GM18498 (cell line): ENCODE data around the gene PRR5L.

Source experiments
- ATAC-seq: cut with Tn5 transposase; IDR thresholded peaks from one replicate; pipeline ENCODE4 v1.9.1; 2021; ENCODE audit warnings: mild to moderate bottlenecking, moderate library complexity; ENCODE audit not compliant: unreplicated experiment

The PRR5L gene

DNA sequence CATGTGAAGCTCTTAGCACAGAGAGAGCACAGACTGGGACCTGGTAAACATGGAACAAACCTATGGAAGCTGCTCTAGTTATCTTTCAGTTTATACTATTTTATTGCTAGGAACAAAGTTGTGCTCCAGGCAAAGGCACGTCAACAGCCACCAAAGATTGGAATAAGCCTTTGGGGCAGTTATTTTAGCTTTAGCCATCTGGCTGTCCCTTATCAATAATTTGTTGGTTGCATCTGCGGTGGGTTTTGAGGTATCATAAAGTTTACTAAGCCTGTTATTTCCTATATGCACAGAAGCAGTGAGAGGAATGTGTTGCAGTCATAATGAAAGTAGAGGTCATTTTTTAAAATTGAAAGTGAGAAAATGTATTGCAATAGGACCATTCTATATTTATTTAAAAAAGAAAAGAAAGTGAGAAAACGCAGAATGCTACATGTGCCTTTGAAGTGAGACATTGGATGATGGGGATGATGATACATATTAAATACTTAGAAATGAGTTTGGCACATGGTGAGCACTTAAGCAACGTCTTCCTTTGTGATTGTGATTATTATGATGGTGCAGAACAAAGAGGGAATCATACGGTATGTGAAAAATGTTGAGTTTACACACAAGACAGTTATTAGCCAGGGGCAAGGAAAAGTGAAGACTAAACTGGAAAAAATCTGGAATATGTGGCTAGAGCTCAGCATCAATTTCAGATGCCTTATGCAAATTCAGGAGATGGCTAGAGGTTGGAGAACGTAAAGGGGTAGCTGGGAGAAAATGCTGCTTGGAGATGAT, 58.3 kb downstream of the PRR5L start:
- peak; percentile 82 for ATAC-seq

DNA sequence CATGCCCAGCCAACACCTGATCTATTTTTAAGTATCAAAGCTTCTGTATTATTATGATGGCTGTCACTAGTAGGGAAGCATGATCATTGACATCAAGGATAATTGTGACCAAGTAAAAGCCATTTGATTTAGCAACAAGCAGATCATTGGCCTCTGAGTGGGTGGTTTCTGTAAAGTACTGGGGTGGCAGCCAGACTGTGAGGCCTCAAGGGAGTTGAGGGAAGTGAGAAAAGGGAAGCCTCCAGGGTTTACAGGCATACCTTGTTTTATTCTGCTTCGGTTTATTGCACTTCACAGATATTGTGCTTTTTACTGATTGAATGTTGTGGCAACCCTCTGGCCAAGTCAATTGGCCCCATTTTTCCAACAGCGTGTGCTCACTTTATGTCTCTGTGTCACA, 60.1 kb downstream of the PRR5L start:
- ATAC-seq: peak; percentile 68

DNA sequence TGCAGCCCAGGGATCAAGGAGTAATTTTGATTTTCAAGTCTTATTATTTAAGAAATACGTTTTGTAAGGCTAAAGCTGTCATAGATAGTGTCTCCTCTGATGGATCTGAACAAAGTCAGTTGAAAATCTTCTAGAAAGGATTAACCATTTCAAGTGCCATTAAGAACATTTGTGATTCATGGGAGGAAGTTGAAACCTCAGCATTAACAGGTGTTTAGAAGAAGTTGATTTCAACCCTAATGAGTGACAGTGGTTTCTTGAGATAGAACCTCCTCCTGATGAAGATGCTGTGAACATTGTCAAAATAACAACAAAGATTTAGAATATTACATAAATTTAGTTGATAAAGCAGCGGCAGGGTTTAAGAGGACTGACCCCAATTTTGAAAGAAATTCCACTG, 61.7 kb downstream of the PRR5L start:
- no peak for ATAC-seq

DNA sequence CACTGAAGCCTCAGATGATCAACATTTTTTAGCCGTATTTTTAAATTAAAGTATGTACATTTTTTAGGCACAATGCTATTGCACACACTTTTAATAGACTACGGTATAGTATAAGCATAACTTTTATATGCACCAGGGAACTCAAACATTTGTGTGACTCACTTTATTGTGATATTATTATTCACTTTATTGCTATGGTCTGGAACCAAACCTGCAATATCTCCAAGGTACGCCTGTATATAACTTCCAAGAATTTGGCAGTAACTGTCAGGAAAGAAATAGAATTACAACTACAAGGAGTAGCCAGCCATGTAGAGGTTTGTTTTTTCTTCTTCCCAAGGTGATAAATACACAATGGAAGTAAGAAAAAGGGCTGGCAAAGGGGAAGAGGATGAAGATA, 62.3 kb downstream of the PRR5L start:
- no peak for ATAC-seq

DNA sequence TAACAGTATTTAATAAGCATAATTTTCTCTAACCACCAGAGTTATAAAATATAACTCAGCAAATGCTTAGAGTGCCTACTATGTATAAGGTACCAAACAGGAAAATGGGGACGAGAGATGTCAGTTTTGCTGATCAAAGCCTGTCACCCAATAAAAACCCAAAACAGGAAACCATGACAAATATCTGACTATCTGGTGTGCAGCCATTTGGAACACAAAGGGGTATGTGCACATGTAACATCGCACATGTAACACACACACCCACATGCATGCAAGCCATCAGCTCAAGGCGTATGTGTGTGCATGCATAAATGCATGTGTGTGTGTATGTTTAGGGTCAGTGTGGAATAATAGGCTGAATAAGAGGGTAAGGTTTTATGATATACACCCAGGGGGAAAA, 64.2 kb downstream of the PRR5L start:
- no peak for ATAC-seq

DNA sequence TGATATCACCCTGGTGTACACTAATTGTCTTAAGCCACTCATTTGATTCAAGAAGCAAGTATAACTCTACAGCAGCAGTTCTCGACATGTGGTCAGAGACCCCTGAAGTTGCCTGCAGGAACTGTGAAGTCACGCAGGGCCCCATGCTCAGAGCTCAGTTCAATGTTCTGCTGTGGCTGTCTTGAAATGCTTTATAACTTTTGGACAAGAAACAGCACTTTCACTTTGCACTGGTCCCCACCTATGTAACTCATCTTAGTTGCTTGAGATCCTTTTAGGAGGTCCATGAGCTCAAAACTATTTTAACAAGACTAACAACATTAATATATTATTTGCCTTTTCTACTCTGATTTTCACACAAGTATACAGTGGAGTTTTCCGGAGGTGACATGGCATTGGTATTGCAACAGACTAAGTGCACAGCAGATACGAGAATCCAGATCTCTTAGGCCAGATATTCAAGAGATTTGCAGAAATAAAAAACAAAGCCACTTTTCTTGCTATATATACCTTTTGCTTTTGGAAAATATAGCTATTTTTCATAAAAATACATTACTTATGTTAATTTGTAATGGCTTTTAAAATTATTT, 64.8 kb downstream of the PRR5L start:
- peak; percentile 36 for ATAC-seq

DNA sequence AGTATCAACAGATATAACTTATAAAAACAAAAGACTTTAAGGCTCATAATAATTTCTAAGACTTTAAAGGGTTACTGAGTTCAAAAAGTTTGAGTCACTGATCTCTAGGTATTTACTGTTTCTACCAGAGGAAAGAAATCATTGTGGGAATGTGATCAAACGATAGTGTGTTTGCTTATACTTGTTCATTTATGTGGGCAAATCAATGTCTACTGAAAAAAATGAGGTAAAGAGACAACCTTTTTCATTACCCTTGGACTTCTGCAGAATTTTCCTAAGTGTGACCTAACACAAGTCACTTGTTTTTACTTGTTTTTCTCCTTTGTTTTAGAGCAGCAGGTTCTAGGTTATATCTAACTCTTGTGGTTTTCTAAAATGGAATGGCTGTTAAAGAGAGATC, 65.4 kb downstream of the PRR5L start:
- ATAC-seq: no peak

DNA sequence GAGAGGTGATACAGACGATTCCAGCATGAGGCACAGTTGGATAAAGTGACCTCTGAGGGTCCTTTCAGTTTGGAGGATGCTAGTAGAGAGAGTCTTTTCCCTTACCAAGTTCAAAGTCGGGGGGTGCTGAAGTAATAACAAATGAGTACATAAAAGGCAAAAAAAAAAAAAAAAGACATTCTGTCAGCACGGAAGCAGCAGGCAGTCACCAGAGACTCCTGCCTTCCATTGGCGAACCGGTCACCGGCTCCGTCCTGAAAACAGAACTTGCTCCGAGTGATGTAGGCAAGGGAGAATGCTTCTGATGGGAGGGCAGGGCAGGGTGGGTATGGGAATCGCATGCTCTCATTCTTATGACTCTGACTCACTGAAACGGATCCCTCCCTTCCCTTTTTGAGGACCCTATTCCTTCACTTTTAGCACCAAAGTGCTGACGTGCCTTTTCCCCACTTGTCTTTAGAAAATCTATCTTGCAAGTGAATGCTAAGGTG, 65.9 kb downstream of the PRR5L start:
- ATAC-seq: no peak

DNA sequence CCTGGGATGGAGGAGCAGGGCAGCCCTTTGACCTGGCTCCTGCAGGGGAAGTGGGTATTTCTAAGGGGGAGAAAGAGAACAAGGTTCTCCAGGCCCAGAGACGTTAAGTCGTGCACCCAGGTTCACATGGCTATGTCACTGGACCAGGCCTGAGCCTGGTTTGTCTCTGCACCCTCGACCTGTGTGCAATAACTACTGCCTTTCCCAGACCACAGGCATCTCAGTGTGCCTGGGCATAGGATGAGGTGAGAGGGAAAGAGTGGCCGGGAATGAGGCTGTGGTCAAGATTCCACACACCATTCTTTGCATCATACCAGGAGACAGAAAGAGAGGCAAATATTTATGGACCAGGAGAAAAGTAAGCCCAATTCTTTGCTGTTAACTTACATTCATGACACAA, 66.8 kb downstream of the PRR5L start:
- ATAC-seq: no peak

DNA sequence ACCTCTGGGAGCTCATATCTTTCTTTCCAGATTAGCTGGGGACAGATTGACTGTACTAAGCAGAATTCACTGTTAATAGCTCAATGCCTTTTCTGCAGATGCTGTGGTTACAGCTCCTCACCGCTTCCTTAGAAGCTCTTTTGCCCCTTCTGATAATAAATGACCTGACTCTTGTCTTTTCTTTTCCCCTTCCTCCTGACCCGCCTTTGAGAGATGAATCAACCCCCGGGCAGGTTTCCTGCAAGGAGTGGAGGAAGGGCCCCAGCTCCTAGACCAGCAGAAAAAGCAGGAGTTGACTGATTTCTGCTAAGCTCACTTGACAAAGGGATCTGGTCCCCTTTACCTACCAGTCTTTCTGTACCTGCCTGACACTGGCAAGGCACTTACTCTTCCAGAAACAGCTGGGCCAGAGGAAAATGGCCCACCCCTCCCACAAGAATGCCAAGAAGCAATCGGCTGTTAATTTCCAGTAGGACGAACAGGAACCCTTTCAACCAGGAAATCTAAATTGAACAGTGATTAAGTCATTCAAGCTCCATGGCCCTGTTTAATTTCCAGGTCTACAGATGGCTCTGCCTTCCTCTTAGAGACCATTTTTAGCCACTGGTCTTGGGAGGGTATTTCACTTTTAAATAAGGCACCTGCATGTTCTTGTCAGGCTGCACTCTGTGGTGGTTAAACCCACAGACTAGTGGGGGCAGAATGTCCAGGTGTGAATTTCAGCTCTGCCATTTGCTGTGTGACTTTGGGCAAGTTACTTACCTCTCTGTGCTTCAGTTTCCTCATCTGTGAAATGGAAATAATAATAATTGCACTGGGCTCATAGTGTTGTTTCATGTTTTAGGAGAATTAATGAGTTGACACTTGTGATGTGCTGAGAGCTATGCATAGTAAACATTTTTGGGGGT, 67.5 kb downstream of the PRR5L start:
- ATAC-seq: no peak

DNA sequence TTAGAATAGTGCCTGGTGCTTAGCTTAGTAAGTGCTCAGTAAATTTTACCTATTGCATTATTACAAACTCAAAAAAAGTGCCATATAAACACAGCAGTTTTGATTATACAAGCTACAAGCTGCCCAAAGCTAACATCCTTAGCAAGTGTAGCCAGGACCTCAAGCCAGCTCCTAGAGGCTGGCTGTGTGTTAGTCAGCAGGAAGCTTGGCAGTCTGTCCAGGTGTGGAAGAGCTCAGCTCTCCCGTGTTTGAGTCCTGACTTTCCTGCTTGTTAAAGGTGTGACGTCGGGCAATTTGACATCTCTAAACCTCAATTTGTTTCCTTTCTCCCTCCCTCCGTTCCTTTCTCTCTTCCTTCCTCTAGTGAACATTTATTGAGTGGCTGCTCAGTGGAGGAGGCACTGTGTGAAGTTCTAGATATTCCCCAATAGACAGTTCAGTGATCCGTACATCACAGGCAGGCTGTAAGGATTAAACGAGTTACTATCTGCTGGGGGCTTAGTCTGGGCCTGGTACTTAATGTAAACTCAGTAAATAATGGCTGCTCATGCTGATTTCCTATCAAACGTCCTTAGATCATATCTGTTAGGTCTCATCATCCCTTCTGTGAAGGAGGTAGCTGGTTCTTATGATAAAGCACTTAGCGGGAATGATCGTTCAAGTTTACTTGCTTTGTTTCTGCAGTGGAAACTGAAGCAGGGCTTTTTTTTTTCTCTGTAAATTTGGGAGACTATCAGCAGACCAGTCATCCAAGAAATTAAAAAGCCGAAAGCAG, 68.7 kb downstream of the PRR5L start:
- no peak for ATAC-seq

DNA sequence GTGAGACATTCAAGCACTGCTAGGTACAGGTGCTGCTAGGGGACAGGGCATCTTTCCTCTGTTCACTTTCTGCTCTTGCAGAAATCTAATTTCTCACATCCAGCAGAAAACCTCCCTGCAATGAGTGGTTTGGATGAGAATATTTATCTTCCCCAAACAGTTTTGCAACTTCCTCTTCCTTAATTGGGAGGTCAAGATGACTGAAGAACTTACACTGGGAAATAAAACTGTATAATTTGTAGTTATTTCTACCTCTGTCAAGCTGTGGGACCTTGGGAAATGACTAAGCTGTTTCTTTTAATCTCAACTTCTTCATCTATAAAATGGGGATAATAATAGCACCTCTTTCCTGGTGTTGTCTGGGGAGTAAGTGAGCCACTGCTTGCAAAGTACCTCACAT, 69.8 kb downstream of the PRR5L start:
- no peak for ATAC-seq

DNA sequence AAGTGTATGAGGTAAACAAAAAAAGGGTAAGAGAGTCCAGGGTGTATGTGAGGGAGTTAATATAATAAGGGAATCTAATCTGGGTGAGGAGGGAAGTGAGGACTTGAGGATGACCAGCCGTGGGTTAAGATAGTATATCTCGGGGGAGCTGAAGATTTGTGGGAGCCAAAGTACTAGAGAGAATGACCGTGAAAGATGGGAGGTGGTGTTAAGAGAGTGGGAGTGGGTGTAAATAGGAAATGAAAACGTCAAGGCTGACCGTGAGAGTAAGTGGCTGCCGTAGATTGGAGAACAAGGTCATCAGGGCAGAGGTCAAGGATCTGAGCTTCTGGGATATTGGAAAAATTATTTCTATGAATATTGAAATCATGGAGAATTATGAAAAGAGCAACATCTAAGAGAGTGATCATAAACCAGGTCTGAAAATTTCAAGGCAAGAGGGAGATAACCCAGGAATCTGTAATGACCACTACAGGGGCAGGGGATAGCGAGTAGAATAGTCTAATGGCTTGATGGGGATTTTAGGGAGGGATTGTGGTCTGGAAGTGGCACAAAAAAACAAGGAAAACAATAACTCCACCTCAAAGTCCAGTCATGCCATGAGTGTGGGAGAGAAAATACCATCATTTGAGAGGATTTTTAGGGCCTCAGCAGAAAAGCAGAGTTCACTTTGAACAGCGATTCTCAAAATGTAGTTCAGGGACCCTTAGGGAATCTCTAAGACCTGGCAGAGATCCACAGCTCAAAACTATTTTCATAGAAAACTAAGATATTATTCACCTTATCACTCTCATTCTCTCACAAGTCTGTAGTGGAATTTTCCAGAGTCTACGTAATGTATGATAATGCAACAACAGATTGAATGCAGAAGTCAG, 72.0 kb downstream of the PRR5L start:
- no peak for ATAC-seq

DNA sequence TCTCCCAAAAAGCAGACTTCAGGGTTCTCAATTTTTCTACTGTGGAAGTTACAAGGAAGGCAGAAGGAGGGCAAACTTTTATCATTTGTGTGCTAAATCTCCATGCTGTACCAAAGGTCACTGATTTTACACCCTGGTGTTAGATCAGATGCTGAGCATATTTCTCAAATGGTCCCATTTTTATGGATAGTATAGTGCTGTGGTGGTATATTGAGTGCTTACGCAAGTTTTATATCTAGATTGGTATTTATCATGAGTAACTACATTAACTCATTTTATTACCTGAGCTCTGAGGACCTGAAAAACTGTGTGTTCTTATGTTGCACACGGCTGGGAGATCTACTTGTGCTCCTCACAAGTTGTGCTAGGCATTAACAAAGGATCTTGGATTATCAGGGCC, 75.1 kb downstream of the PRR5L start:
- no peak for ATAC-seq

DNA sequence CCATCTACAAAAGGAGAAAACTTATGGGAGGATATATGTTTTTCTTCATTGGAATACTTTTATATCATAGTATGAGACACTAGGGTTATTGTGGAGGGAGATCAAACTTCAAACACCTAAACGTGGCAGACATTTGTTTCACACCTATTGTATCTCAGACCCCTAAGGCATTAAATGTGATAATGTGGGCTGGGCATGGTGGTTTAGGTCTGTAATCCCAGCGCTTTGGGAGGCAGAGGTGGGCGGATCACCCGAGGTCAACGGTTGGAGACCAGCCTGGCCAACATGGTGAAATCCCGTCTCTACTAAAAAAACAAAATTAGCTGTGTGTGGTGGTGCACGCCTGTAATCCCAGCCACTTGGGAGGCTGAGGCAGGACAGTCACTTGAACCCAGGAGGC, 75.5 kb downstream of the PRR5L start:
- ATAC-seq: no peak

DNA sequence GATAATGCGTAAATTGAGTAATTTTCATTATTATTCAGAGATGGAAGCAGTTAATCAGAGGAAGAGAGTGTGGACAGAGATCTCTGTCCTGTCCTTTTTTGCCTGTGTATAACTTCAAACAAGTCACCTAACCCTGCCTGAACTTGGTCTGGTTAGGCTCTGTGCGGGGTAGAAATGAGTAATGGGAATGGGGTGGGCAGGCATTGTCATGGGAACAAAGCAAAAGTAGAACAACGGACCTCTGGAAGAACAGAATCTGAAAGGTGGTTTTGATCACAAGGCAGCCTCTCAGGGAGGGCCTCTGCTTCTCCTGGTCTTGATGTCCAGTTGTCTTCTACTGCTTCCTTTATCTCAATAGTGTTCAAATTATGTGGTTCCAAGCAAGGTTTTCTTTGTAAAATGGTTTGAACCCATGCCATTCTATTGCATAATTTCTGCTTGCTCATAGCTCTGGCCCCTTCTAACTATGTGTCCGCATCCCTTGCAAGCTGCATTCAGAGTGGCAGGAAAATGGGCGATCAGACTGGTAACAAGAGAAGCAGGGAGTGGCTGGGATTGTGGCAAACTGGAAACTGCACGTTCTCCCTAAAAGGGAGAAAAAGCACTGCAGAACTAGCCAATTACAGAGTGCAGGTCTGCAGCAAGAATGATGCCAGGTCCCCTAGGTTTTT, 76.1 kb downstream of the PRR5L start:
- no peak for ATAC-seq

DNA sequence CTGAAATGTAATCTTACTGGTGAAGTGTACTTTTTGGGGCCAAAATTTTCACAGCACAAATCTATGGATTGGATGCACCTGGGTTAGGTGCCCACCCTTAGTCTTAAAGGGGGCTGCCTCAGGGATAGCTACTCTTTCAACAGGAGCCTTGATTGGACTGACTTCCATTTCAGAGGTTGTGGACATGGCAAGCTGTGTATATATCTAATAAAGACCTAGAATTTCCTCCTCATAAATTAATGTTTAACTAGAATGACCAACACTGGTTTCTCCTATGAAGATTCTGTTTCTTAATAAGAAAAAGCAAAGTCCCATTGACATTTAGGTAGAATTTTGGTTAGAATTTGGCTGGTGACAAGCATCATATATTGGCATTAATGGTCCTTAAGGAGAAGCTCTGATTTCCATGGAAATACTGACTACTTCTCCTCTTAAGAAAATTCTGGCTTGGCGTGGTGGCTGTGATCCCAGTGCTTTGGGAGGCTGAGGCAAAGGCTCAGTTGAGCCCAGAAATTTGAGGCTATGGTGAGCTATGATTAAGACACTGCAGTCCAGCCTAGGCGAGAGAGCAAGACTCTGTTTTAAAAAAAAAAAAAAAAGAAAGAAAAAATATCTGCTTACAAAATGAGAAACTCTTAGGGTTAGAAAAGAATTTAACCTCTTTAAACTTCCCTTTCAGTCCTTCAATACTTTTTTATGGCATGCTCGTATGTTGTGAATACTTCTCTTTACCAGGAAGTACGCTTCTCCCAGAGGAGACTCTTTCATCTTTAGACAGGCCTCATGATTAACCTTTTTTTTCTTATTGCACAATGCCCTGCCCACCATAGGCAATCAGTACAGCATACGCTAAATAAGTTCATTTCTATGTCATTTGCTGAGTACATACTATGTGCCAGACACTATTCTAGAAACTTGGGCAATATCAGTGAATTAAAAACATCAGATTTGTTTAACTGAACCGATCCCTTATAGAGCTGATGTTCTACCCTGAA, 77.2 kb downstream of the PRR5L start:
- ATAC-seq: no peak

DNA sequence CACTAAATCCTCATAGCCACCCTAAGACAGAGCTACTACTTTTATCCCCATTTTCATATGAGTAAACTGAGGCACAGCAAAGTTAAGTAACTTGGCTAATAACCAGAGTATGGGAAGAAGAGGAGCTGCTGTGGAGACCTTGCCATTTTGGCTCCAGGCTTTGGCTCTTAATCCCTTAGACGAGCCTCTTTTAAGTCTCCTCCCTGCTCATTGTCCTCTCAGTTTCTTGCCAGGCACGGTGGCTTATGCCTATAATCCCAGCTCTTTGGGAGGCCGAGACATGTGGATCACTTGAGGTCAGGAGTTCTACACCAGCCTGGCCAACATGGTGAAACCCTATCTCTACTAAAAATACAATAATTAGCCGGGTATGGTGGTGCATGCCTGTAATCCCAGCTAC, 78.6 kb downstream of the PRR5L start:
- no peak for ATAC-seq
